Common myeloid progenitor, CD34-positive (primary cell): Measurements from ENCODE around the gene SUCLG2.

ENCODE experiments used
- CTCF ChIA-PET: fragments of 350-600 bp; sonication (Branson Sonifier 250); formaldehyde crosslinking; loops from one replicate; lab custom pipeline; 2021; ENCODE audit warnings: antibody characterized with exemption; lab: Charles Lee
- POLR2A ChIA-PET: fragments of 350-600 bp; sonication (Branson Sonifier 250); formaldehyde crosslinking; loops from one replicate; lab custom pipeline; 2021; ENCODE audit warnings: antibody characterized with exemption; lab: Charles Lee
- DNase-seq, 3 donors: peaks; one replicate each; pipeline versions ENCODE4 v3.0.0 to v3.0.0-alpha.2; 2013
- H3K27ac ChIP-seq, 2 experiments: 1 replicate in 1 of 2; 2 replicates in 1 of 2; pipeline ENCODE4 v1.7.0; 2013; ENCODE audit warnings: inconsistent platforms in 2 of 2, low read length in 2 of 2, mild to moderate bottlenecking in 2 of 2, low read depth in 1 of 2, moderate library complexity in 1 of 2; ENCODE audit not compliant: severe bottlenecking in 2 of 2, insufficient read depth in 1 of 2, poor library complexity in 1 of 2
- H3K27me3 ChIP-seq, 5 experiments: replicated peaks in 2 of 5; 1 replicate in 3 of 5; 2 replicates in 2 of 5; pipeline versions ENCODE4 v1.6.1 to v1.7.0; 2013; ENCODE audit warnings: low read length in 4 of 5, mild to moderate bottlenecking in 2 of 5, moderate library complexity in 2 of 5, inconsistent platforms in 1 of 5; ENCODE audit not compliant: insufficient read depth in 5 of 5, control insufficient read depth in 4 of 5
- H3K36me3 ChIP-seq, 4 experiments: 1 replicate in 2 of 4; 2 replicates in 2 of 4; pipeline versions ENCODE4 v1.6.1 to v1.7.0; 2013; ENCODE audit warnings: low read length in 3 of 4, control low read depth in 1 of 4, mild to moderate bottlenecking in 1 of 4; ENCODE audit not compliant: control insufficient read depth in 4 of 4, insufficient read depth in 4 of 4
- H3K4me1 ChIP-seq, 4 experiments: 1 replicate in 3 of 4; 2 replicates in 1 of 4; pipeline versions ENCODE4 v1.6.1 to v1.7.1; 2013; ENCODE audit warnings: low read length in 3 of 4, mild to moderate bottlenecking in 3 of 4, control low read depth in 1 of 4, inconsistent platforms in 1 of 4, moderate library complexity in 1 of 4; ENCODE audit not compliant: control insufficient read depth in 4 of 4, insufficient read depth in 4 of 4; ENCODE audit errors: control extremely low read depth in 1 of 4
- H3K4me3 ChIP-seq, 7 experiments: 1 replicate in 4 of 7; 2 replicates in 3 of 7; pipeline versions ENCODE4 v1.5.1 to v1.7.0; 2013; ENCODE audit warnings: mild to moderate bottlenecking in 7 of 7, low read length in 6 of 7, moderate library complexity in 6 of 7, inconsistent platforms in 2 of 7, low read depth in 2 of 7, control low read depth in 1 of 7; ENCODE audit not compliant: insufficient read depth in 4 of 7, control insufficient read depth in 1 of 7; ENCODE audit errors: extremely low read depth in 1 of 7
- H3K9me3 ChIP-seq, 5 experiments: 1 replicate in 4 of 5; 2 replicates in 1 of 5; pipeline versions ENCODE4 v1.6.1 to v1.7.1; 2013; ENCODE audit warnings: low read length in 4 of 5, mild to moderate bottlenecking in 2 of 5, inconsistent platforms in 1 of 5, low read depth in 1 of 5, moderate library complexity in 1 of 5; ENCODE audit not compliant: control insufficient read depth in 4 of 5, insufficient read depth in 2 of 5; ENCODE audit errors: control extremely low read depth in 1 of 5
- WGBS: methylation state at CpG from one replicate; pipeline ENCODE4 v1.1.5; 2013; ENCODE audit not compliant: insufficient coverage; 5-methylcytosine and 5-hydroxymethylcytosine counted together

Gene SUCLG2

DNA sequence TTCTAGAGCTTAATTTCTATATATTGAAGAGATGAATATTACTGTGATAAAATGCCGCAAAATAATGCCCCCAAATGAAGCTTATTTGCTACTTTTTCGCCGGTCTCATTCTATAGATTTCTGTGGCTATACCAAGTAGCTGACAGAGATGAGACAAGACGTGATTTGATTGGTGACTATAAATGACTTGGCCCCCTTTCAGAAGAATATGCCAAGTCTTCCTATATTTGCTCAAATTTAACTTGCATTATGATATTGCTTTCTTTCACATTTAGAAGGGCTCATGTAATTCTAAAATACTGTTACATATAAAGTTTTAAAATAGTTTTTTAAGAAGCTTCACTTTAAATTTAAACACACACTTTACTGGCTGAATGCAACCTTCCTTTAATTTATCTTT, 180.1 kb downstream of the SUCLG2 start:
- Histone ChIP-seq H3K4me3 (no peak overlapping the region), H3K4me1 (no peaks in the 10 kb centered on the region), H3K27me3 (no peaks in the 10 kb centered on the region), H3K9me3 (peaks cover 0 to 1% (median 0%) of the 10 kb centered on the region in 5 experiments), H3K27ac (no peak overlapping the region), H3K36me3 (no peaks in the 10 kb centered on the region)
- ChIA-PET POLR2A (no interaction called here), CTCF (no interaction called here)
- no peak for DNase-seq
- no CpG with 5 or more reads among the region's 4 CpGs for WGBS

DNA sequence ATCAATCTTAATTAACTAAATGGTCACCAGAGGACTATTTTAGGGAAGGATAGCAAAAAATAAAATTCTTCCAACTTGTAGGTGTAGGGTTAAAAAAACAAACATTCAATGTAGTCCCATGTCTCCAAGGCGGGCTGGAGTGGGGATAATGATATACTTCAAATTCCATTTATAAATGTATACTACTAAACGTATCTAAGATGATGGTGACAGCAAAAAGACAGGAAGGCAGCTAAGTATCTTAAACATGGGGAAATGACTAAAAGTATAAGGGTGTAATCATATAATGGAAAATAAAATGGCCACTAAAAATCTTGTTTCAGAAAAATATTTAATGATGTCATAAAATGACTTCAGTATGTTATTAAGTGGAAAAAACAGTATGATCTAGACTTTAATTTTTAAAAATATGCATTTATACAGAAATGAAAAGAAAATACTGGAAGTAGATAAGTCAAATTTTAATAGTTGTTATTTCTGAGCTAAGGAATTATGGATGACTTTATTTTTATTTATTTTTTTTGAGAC, 181.7 kb downstream of the SUCLG2 start:
- H3K9me3 ChIP-seq = no peaks in the 10 kb centered on the region
- ChIA-PET POLR2A (interaction anchor here (0.6 kb wide), 1 partner anchor 108 kb away, joined by 3 read pairs; no protein-coding TSS in a partner anchor), CTCF (interaction anchor here (0.6 kb wide), 1 partner anchor 327 kb away, joined by 3 read pairs; no protein-coding TSS in a partner anchor)
- DNase-seq = no peak
- no peak overlapping the region for H3K4me3 ChIP-seq
- no CpG with 5 or more reads among the region's 2 CpGs for WGBS
- no peak overlapping the region for H3K27ac ChIP-seq
- H3K36me3 ChIP-seq = no peaks in the 10 kb centered on the region
- no peaks in the 10 kb centered on the region for H3K27me3 ChIP-seq
- no peaks in the 10 kb centered on the region for H3K4me1 ChIP-seq

DNA sequence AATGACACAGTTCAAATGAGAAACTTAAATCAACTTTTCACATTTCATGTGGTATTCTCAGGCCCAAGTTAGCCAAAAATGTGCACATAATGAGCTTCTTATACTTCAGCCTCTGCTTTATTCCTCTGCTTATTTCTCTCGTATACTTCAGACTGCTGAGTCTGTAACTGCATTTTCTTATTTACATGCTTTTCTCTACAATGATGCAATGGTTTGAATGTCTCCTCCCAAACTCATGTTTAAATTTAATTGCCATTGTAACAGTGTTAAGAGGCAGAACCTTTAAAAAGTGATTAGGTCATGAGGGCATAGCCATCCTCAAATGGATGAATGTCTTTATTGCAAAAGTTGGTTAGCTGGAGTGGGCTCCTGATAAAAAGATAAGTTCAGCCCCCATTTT, 184.2 kb downstream of the SUCLG2 start:
- Histone ChIP-seq H3K27me3 (no peaks in the 10 kb centered on the region), H3K36me3 (no peaks in the 10 kb centered on the region), H3K9me3 (peaks cover 0 to 3% (median 0%) of the 10 kb centered on the region in 5 experiments), H3K4me1 (no peaks in the 10 kb centered on the region), H3K4me3 (no peak overlapping the region), H3K27ac (no peak overlapping the region)
- POLR2A ChIA-PET = no interaction called here
- CTCF ChIA-PET = no interaction called here
- no peak for DNase-seq
- WGBS = 100% methylated on average over 1 of the region's 1 CpG

DNA sequence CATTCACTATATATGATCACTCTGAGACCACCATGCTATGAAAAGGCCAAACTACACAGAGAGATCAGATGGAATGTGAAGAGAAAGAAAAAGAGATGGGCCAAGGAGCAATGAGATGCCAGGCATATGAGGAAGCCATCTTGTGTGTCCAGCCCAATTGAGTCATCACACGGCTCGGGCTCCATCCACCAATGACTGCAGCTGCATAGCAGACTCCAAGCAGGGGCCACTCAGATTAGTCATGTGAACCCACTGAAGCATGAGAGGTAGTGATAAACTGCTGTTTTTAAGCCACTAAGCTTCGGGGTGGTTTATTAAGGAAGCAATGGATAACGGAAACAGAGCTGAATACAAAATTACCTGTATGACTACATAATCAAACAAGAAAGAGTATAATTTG, 185.9 kb downstream of the SUCLG2 start:
- H3K4me3 ChIP-seq = no peak overlapping the region
- ChIA-PET POLR2A (no interaction called here), CTCF (interaction anchor here (1.0 to 1.1 kb wide), 2 partner anchors 12 to 17 kb away, joined by 3 read pairs; no protein-coding TSS in a partner anchor)
- no peak overlapping the region for H3K27ac ChIP-seq
- no peaks in the 10 kb centered on the region for H3K36me3 ChIP-seq
- H3K9me3 ChIP-seq = peaks cover 0 to 3% (median 0%) of the 10 kb centered on the region in 5 experiments
- no peaks in the 10 kb centered on the region for H3K27me3 ChIP-seq
- 100% methylated on average over 2 of the region's 4 CpGs for WGBS
- no peak for DNase-seq
- no peaks in the 10 kb centered on the region for H3K4me1 ChIP-seq

DNA sequence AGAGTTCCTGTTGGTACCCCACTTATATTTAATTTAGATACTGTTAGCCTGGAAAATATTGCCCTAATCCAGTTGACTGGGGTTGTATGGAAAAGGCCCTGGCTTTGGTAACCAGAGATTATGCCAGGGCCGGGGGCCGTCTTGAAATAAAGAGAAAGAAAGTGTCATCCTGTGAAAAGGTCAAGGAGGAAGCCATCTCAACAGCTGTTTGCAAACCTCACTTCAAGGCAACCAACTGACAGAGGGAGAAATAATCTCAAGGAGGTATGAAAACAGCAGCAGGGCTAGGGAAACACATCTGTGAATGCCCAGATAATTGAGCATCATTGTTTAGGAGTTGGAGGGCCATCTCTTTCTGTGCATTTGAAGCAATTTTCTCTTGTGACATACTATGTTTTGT, 190.8 kb downstream of the SUCLG2 start:
- CTCF ChIA-PET = no interaction called here
- H3K9me3 ChIP-seq = peaks cover 0 to 3% (median 0%) of the 10 kb centered on the region in 5 experiments
- H3K4me1 ChIP-seq = no peaks in the 10 kb centered on the region
- H3K27me3 ChIP-seq = no peaks in the 10 kb centered on the region
- WGBS = no CpG with 5 or more reads among the region's 2 CpGs
- no peak overlapping the region for H3K27ac ChIP-seq
- no peak overlapping the region for H3K4me3 ChIP-seq
- POLR2A ChIA-PET = no interaction called here
- DNase-seq = no peak
- H3K36me3 ChIP-seq = no peaks in the 10 kb centered on the region

DNA sequence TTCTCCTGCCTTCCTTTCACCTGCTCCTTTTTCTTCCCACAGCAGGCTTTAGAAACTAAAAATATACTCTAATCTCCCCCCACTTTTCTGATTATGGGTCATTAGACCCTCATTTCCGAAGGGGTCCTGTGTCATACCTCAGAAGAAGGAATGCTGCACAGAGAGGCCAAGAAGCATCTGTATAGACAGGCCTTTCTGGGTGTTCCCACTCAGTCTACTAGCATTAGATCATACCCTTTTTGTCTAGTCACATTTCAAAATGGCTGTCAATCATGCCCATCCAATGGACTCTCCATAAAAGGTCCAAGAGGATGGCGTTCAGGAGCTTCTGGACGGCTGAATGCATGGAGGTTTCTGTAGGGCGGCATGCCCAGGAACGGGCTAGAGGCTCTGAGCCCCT, 192.2 kb downstream of the SUCLG2 start:
- peaks cover 0 to 3% (median 0%) of the 10 kb centered on the region in 5 experiments for H3K9me3 ChIP-seq
- no peak overlapping the region for H3K4me3 ChIP-seq
- H3K36me3 ChIP-seq = no peaks in the 10 kb centered on the region
- no peaks in the 10 kb centered on the region for H3K4me1 ChIP-seq
- DNase-seq = no peak
- no peaks in the 10 kb centered on the region for H3K27me3 ChIP-seq
- POLR2A ChIA-PET = no interaction called here
- H3K27ac ChIP-seq = no peak overlapping the region
- WGBS = 100% methylated on average over 5 of the region's 5 CpGs
- CTCF ChIA-PET = interaction anchor here (1.5 kb wide), 1 partner anchor 14 kb away, joined by 3 read pairs; no protein-coding TSS in a partner anchor

DNA sequence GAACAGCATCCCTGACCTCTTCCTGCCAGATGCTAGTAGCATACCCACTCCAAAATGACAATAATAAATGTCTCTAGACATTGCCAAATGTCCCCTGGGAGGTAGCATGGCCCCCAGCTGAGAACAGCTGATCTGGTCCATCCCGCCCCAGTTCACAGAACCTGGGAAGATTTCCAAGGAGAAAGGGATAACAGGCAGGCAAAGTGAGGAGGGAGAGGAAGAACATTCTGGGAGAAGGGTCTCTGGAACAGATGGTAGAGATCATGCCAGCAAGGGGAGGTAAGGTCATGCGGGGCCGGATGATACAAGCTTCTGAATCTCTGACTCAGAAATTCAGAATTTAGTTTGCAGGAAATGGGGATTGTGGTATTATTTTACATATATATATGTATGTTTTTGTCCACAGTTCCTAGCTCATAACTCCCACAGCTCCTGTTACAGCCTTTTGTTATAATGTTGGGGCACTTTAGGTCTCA, 192.7 kb downstream of the SUCLG2 start:
- 82% methylated on average over 1 of the region's 3 CpGs for WGBS
- Histone ChIP-seq H3K4me1 (no peaks in the 10 kb centered on the region), H3K36me3 (no peaks in the 10 kb centered on the region), H3K27me3 (no peaks in the 10 kb centered on the region), H3K27ac (no peak overlapping the region), H3K9me3 (peaks cover 0 to 3% (median 0%) of the 10 kb centered on the region in 5 experiments), H3K4me3 (no peak overlapping the region)
- ChIA-PET POLR2A (no interaction called here), CTCF (interaction anchor here (1.5 kb wide), 1 partner anchor 13 kb away, joined by 3 read pairs; no protein-coding TSS in a partner anchor)
- DNase-seq = no peak
